Measurements from ENCODE around the gene WDR83.
A peak's percentile ranks its signal among the peaks of the same experiment; 100 is the strongest.
"Not testable (repeated sequence)": the region's sequence is repeated elsewhere in the genome, so short reads cannot be mapped to it uniquely, and the experiment has no call there.

WDR83 gene

GRCh38 chr19:12656899-12657571 lies 9.6 kb upstream of the WDR83 start:
- no peak for DNase-seq

DNA sequence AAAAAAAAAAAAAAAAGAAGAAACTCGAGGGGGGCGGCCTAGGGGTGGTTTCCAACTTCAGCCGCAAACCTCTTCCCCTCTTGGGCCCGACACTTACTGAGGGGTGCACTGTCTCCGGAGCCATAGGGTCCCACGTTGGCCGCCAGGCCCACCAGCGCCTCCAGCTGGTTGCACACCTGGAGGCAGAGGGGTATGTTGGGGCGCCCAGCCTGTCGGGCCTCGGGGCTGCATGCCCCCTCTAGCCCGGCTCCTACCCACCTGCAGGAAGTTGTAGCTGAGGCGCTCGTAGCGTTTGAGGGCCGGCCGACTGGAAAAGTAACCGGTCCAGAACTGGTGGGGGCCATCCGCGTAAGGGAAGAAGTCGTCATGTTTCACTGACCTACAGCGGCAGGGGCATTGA lies 8.6 kb upstream of the WDR83 start:
- no peak for DNase-seq

- no peak for DNase-seq
Observed at GRCh38 chr19:12660980-12661379, 5.6 kb upstream of the WDR83 start.

- DNase-seq = no peak
Observed at GRCh38 chr19:12664406-12665280, 2.0 kb upstream of the WDR83 start.

DNA sequence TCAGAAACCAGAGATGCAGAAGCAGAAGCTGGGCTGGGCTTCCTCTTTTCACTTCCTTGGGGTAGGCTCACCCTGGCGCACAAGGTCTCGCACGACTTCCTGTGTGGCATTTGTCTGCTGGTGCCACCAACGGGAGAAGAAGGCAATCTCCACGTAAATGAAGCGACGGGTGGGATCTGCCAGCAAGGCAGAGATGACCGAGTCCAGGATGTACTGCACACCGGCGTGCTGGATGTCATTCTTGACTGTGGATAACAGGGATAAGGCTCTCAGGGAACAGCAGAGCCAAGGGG lies 1.4 kb upstream of the WDR83 start:
- peak; percentile 84 for DNase-seq

GRCh38 chr19:12665671-12666264 lies 839 bp upstream of the WDR83 start:
- peak; percentile 40 for DNase-seq

DNA sequence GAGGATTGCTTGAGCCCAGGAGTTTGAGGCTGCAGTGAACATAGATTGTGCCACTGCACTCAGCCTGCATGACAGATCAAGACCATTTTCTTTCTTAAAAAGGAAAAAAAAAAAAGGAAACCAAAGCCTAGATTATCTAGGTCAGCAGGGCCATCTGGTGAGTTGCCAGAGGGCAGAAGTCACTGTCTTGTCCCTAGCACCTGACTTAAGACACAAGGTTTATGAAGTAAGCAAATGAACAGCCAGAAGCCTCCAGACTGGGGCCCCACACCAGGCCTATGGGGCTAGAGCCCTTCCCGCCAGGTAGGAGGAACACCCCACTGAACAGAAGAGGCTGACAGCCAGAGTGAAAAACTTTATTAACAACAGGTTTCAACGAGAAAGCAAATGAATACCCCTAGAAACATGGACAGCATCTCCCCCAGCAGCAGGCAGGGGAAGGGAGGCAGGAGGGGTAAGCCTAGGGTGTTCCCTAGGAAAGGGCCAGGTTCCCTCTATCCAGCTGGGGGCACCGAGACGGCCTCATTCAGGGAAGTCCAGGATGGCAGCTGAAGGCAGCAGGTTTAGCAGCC lies 1.2 kb downstream of the WDR83 start:
- DNase-seq = no peak

- DNase-seq = no peak
Observed at GRCh38 chr19:12668346-12668745, 1.7 kb downstream of the WDR83 start.

- peak; percentile 82 for DNase-seq
Observed at GRCh38 chr19:12668932-12669269, 2.3 kb downstream of the WDR83 start.

DNA sequence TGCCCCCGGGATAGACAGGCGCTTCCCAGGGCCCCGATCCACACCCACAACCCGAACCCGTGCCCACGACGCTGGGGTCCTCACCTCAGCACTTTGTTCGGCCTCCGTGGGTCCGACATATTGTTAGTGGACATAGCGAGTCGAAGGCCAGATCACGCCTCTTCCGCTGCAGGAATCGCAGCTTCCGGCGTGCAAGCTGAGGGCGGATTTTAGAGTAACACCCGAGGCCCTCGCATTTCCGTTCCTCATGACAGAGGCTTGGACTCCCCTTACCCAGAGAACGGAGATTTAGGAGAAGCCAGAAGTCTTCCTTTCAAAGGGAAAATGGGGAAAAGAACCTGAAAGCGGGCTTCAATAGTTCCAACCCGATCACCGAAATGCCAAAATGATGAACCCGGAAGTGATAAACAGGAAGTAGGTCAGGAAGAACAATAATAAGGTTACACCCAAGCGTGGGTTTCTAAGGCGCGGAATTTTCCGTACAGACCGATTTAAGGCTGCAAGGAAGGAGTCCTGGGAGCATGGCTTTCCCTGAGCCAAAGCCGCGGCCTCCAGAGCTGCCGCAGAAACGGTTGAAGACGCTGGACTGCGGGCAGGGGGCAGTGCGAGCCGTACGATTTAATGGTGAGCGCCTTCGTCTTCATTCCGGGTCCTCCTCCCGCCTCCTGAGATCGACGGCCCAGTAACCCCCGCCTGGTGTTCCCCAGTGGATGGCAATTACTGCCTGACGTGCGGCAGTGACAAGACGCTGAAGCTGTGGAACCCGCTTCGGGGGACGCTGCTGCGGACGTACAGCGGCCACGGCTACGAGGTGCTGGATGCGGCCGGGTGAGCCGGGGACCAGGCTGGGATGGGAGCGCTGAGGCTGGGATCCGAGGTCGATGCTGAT lies 2.9 kb downstream of the WDR83 start:
- DNase-seq = peak; percentile 73

DNA sequence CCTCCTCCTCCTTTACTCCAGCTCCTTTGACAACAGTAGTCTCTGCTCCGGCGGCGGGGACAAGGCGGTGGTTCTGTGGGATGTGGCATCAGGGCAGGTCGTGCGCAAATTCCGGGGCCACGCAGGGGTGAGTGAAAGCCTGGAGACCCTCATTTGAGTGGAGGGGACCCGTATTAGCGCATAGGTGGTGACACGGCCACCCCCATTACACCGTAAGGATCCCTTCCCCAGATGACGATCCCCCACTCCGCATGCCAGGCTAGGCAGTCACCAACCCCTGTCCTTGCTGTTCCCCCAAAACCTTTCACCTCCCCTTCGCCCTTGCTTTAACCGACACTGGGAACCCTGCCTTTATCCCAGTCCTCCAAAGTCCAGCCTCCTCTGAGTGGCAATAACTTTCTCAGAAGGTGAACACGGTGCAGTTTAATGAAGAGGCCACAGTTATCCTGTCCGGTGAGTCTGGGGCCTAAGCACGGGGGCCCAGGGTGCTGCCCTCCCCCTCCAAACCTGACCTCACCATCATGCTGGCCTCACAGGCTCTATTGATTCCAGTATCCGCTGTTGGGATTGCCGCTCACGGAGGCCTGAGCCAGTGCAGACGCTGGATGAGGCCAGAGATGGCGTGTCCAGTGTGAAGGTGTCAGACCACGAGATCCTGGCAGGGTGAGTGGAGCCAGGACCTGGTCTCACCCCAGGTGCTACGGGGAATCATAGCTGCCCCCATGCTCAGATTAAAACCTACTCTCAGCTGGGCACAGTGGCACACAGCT lies 3.7 kb downstream of the WDR83 start:
- DNase-seq = no peak

DNA sequence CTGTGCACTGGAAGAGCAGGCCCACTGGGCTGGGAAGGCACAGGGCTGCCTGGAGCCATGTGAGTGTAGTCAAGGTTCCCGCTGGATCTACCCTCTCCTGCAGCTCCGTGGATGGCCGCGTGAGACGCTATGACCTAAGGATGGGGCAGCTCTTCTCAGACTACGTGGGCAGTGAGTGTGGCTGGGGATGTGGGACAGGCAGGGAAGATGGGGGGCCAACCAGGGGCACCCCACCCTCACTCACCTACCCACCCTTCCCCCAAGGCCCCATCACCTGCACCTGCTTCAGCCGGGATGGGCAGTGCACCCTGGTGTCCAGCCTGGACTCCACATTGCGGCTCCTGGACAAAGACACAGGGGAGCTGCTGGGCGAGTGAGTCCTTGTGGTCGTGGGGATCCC lies 6.1 kb downstream of the WDR83 start:
- DNase-seq = no peak

- DNase-seq = no peak
Observed at GRCh38 chr19:12675399-12675798, 8.8 kb downstream of the WDR83 start.

- no peak for DNase-seq
Observed at GRCh38 chr19:12675940-12676339, 9.3 kb downstream of the WDR83 start.

DNA sequence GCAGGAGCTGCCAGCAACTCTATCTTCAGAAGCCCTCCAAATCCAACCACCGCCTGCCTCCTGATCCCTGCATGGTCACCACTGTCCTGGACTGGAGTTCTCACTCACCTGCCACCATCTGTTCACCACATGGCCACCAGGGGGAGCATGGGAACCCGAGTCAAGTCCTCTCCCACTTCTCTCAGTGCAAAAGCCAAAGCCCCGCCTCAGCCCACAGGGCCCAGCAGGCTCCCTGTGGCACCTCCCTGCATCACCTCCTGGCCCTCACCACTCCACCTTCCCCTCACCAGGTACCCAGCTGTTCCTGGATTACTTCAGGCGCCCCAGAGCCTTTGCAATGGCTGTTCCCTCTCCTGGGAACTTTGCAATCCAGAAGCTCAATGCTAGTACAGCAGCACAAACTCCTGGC lies 9.8 kb downstream of the WDR83 start:
- DNase-seq = peak; percentile 76

- DNase-seq = no peak
Observed at GRCh38 chr19:12676928-12677327, 10.3 kb downstream of the WDR83 start.

GRCh38 chr19:12678039-12678438 lies 11.4 kb downstream of the WDR83 start:
- DNase-seq = not testable (repeated sequence)

DNA sequence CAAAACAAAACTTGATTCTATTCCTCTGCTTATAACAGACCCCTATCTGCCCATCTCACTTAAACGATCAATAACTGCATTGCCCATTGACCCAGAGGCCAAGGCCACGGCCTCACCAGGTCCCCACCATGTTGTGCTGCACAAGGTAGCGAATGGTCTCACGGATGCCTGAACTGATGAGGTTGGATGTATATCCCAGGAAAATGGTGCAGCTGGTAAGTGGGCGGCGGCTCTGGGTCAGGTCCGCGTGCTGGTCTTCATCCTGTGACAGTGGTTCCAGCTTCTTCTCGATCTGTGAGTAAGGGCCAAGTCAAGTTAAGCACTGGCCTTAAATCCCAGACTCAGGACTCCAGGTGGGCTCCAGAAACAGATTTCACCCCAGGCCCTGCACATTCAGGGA lies 13.4 kb downstream of the WDR83 start:
- DNase-seq = no peak

DNA sequence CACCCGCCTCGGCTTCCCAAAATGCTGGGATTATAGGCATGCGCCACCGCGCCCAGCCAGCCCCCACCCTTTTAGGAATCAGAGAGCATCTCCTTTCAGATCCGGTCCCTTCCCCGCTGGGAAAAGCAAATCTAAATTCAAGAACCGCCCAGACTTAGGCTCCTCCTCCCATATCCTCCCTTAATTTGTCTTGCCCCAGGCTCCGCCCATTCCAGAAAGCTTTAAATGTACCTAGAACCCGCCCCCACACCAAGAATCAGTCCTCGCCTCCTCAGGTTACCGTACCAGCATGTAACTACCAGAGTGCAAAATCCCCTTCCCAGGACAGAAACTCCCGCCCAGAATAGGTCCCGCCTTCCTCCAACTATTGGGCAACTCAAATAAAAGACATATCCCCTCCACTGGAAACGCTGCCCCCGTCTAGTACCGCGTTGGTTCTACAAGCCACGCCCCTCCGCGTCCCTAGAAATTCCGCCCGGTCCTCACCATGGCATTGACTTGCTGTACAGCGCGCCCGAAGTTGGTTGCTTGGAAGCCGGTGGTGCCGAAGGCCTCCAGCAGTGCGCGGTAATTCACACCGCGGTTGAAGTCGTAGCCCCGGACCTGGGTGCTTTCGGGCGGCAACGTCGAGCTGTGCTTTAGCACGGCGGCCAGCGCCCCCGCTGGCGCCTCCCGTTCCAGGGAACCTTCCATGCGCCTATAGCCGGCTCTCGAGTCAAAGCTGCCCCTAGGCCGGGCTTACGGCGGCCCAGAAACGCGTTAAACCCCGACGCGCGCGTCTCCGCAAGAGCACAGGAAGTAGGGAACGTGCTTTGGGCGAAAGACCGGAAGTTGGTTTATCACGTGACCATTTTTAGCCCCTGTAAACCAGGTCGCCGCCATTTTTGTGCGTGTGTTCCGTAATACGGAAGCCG lies 14.7 kb downstream of the WDR83 start, which contains the start of gene DHPS:
Gene DHPS (minus strand): TSS at position 807 of the 914 bp plus-strand sequence. CDS start 114 bp downstream, at position 693.
- peak; percentile 95 for DNase-seq

DNA sequence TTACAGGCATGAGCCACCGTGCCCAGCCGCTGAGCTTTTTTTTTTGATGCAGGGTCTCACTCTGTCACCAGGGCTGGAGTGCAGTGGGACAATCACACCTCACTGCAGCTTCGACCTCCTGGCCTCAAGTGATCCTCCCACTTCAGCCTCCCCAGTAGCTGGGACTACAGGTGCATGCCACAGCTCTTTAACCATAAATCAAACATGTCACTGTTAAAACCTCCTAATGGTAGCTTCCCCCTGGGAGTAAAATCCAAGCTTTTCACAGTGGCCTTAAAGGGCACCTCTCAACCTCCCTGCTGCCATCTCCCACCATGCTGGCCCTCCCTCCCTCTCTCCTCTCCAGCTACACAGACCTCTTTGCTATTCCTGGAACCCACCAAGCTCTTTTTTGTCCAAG lies 19.2 kb downstream of the WDR83 start:
- no peak for DNase-seq

All from CD4-positive, alpha-beta T cell treated with Interleukin-15 for 1 hour (primary cell).